Fibroblast of peridontal ligament (primary cell): Measurements from ENCODE around the gene RBM42.
"Not testable (repeated sequence)": the region's sequence is repeated elsewhere in the genome, so short reads cannot be mapped to it uniquely, and the experiment has no call there.

Source experiments
- DNase-seq: peaks from one replicate; pipeline ENCODE4 v3.0.0-alpha.2; 2010; ENCODE audit errors: extremely low read depth

The RBM42 gene, protein sequence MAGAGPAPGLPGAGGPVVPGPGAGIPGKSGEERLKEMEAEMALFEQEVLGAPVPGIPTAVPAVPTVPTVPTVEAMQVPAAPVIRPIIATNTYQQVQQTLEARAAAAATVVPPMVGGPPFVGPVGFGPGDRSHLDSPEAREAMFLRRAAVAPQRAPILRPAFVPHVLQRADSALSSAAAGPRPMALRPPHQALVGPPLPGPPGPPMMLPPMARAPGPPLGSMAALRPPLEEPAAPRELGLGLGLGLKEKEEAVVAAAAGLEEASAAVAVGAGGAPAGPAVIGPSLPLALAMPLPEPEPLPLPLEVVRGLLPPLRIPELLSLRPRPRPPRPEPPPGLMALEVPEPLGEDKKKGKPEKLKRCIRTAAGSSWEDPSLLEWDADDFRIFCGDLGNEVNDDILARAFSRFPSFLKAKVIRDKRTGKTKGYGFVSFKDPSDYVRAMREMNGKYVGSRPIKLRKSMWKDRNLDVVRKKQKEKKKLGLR

DNA sequence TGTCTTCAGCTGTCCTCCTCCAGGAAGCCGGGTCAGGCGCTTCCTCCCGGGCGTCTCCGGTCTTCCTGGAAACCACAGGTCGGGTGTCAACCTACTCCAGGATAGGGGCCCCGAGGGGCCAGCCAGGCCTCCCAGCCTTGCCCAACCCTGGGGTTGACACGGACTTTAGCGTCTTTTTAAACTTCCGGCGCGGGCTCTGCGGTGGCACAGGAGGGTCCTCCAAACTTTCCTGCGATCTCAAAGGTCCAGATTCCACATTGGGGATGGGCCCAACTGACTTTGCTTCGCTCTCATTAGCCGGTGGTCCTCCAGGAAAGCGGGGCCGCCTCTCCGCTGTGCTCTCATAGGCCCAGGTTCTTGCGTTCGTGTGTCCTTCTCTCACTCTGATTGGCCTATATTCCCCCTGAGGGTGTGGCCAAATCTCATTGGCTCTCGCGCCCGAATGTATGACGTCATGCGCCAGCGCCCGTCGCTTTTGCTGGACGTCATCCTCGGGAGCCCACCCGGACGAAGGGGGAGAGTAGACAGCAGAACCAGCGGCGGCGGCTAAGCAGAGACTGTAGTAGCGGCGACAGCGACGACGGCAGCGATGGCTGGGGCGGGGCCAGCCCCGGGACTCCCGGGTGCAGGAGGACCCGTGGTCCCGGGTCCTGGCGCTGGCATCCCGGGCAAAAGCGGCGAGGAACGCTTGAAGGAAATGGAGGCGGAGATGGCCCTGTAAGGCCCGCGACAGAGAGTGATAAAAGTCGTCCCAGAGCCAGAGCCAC, at the start of gene RBM42:
RBM42 (plus strand) TSS at position 472 of the 767 bp plus-strand sequence; CDS start at position 590, 118 bp downstream.
- DNase-seq = peak; percentile 99

DNA sequence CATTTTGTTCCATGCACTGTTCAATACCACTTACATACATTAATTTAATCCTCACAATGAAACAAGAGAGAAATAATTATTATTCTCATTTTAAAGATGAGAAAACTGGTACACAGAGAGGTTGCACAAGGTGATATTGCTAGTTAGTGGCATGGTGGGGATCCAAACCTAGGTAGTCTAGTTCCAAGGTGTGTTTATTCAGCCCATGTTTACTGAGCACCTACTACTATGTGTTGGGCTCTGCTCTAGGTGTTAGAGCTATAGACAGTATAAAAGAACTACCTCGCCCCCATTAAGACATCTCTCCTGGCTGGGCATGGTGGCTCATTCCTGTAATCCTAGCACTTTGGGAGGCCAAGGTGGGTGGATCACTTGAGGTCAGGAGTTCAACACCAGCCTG, 46.1 kb upstream of the RBM42 start:
- no peak for DNase-seq

DNA sequence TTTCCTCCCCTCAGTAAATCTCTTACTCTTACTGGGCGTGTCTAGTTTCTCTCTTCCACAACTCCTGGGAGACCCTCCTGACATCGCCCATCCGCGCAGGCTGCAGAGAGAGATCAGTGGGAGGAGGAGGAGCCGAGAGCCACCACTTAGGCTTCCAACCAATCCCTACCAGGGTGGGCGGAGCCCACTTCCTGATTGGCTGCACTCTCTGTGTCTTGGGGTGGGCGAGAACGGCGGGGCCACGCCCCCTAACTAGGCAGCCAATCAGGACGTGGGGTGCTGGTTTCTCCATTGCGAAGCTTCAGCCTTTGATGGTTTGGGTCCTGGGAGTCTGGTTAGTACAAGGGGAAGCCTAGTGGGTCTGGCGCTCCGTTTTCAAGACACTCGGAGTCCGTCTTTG, 43.0 kb upstream of the RBM42 start, which contains the start of gene PMIS2:
PMIS2 (plus strand) TSS at position 326 of the 400 bp plus-strand sequence. CDS start 87 bp downstream, outside the sequence.
- DNase-seq = no peak

DNA sequence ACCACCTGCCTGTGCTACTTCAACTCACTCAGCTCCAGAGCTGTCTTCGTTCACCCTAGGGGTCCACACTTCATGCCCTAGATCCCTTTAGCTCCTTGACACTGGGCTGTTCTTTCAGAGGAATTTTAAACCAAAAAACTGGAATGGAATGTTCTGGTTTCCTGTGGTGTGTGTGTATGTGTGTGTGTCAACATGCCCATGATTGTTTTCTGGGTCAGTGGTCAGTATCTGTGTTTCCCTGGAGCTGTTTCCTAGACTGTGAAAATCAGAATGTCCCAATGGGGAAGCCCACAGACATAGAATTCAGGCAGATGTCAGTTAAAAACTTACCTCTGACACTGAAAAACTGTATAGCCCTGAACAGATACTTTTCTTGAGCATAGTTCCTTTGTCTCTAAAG, 41.5 kb upstream of the RBM42 start:
- DNase-seq = no peak

DNA sequence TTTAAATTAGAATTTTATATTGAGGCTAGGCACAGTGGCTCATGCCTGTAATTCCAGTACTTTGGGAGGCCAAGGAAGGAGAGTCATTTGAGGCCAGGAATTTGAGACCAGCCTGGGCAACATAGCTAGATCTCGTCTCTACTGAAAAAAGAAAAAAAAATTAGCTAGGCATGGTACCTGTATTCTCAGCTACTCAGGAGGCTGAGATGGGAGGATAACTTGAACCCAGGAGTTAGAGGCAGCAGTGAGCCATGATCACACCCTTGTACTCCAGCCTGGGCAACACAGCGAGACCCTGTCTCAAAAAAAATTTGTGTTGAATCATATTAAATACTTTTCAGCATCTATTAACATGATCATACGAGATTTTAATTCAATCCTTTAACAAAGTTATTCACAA, 38.0 kb upstream of the RBM42 start:
- DNase-seq = no peak

DNA sequence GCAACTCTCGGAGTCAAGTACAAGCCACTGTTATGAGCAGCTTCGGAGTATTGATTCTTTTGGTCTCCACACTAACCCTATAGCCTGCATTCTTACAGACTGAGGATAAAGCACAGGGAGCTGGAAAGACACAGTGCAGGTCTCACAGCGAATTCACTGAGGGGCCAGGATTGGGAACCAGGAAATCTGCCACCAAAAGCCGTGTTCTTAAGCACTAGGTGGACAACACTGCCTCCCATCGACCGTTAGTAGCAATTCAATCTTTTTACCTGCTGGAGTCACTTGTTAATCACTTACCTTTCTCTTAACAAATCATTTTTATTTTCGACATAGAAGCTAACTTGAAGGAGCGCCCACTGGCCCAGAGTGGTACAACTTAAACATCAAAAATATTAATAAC, 36.6 kb upstream of the RBM42 start:
- DNase-seq = peak; percentile 56

DNA sequence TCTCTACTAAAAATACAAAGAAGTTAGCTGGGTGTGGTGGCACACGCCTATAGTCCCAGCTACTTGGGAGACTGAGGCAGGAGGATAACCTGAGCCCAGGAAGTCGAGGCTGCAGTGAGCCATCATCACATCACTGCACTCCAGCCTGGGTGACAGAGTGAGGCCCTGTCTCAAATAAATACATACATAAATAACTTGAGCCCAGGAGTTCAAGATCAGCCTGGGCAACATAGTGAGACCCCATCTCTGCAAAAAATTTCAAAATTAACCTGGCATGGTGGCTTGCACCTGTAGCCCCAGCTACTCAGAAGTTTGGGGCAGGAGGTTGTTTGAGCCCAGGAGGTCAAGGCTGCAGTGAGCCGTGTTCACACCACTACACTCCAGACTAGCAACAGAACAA, 33.8 kb upstream of the RBM42 start:
- DNase-seq = not testable (repeated sequence)

DNA sequence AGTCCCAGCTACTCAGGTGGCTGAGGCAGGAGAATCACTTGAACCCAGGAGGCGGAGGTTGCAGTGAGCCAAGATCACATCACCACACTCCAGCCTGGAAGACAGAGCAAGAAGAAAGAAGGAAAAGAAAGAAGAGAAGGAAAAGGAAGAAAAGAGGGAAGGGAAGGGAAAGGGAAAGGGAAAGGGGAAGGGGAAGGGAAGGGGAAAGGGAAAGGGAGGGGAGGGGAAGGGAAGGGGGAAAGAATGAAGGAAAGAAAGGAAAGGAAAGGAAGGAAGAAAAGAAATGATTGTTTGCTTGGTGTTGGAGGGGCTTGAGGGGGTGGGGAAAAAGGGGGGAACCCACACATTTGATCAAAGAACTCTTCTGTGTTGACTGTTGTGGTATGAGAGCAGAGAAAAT, 32.9 kb upstream of the RBM42 start:
- DNase-seq = no peak

DNA sequence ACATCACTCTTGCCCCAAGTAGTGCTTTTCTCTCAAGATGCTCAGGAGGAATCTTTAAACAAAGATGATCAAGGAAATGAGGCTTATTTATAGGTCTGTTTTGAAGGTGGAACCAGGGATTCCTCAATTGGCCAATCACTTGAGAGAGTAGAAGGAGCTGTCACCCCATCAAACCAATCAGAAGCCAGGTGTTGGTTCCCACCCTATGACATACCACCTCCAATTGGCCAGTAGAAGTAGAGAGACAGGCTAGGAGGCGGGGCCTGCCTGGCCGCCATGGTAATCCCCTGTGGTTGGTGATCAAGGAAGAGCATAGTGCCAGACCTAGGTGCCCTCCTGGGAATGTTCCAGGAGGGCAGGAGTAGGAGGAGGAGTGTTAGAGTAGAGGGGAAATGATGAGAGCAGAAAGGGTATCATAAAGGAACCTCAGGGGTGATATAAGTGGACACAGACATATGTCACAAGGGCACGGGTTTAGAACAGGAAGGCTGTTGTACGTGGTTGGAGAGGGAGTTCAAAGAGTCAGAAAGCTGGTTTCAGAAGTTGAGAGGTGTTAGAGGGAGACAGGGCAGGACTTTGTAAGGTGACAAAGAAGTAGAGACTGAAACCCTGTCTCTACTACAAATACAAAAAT, 32.4 kb upstream of the RBM42 start:
- DNase-seq = no peak

DNA sequence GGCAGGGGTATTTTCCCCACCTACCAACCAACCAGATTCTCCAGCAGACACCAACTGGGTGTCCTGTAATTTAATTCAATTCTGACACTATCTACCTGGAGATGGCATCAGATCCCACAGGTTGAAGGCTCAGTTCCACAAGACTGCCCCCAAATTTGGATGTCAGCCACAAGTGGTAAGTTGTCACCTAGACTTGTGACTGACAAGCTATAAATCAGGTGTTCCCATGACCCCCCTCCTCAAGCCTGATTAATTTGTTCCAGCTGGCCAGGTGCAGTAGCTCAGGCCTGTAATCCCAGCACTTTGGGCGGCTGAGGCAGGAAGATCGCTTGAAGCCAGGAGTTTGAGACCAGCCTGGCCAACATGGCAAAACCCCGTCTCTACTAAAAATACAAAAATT, 26.9 kb upstream of the RBM42 start:
- DNase-seq = no peak

DNA sequence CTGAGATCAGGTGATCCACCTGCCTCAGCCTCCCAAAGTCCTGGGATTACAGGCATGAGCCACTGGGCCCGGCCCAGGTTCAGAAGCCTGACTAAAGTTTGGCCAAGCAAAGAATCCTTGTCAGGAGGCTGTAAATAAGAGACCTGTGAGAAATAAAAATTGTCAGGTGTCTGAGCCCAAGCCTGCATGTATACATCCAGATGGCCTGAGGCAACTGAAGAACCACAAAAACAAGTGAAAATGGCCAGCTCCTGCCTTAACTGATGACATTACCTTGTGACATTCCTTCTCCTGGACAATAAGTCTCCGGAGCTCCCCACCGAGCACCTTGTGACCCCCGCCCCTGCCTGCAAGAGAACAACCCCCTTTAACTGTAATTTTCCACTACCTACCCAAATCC, 24.4 kb upstream of the RBM42 start:
- not testable (repeated sequence) for DNase-seq

DNA sequence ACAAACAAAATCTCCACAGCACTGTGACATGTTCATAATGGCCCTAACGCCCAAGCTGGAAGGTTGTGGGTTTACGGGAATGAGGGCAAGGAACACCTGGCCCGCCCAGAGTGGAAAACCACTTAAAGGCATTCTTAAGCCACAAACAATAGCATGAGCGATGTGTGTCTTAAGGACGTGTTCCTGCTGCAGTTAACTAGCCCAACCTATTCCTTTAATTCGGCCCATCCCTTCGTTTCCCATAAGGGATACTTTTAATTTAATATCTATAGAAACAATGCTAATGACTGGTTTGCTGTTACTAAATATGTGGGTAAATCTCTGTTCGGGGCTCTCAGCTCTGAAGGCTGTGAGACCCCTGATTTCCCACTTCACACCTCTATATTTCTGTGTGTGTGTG, 21.7 kb upstream of the RBM42 start:
- not testable (repeated sequence) for DNase-seq

DNA sequence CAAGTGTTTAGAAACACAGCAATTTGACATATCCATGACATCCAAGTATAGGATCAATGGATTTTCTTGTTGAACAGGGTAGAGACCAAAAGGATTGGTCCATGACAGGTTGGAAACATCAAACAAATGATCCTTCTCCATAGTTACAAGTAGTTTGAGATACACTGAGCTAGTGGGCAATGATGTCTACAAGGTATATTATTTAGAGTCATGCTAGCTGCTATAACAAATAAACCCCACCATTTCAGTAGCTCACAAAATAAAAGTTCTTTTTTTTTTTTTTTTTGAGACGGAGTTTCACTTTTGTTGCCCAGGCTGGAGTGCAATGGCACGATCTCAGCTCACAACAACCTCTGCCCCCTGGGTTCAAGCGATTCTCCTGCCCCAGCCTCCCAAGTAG, 21.2 kb upstream of the RBM42 start:
- DNase-seq = no peak

DNA sequence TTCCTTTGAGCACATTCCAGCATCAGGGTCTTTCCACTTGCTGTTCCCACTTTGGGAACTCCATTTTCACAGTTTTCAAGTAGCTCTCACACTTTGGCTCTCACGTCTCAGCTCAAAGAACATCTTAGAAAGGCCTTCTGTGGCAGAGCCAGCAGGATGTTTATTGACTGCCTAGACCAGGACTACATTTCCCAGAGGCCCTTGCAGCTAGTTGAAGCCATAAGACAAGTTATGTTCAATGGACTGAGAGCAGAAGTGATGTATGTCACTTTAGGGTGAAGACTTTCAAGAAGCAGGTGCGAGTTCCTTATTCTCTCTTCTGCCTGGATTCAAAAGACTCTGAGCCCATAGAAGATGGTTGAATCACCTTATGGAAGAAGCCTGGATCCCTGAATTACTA, 20.6 kb upstream of the RBM42 start:
- DNase-seq = no peak

DNA sequence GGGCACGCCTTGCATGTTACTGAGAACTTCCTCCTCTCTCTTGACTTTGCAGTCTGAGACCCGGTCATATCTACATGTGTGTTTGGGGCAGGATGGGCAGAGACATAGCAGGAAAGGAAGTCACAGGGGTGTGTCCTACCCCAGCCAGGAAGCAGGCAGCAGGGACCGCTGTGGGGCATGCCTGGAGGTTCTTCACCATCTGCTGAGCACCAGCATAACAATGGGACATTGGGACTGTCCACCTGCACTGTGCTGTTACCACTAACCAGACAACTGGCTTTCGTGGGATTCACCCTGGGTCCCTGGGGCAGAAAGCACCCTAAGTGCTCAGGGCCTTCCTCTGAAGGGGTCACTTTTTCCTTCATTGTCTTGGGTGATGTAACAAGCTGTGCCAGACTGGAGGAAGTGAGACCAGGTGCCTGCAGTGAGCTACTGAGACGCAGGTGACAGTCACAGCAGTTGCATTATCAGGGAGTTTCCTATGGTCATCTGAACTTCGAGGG, 18.9 kb upstream of the RBM42 start:
- DNase-seq = no peak

DNA sequence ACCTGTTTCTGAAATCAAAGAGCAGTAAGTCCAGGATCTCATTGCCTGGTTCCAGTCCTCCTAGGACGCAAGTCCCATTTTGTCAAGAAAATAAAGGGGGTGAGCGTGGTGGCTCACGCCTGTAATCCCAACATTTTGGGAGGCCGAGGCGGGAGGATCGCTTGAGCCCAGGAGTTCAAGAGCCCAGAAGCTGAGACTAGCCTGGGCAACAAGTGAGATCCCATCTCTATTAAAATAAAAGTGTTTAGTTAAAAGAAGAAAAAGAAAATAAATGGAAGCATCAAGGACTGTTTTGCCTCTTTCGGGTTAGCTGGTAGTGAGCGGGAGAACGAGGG, 16.6 kb upstream of the RBM42 start:
- no peak for DNase-seq

DNA sequence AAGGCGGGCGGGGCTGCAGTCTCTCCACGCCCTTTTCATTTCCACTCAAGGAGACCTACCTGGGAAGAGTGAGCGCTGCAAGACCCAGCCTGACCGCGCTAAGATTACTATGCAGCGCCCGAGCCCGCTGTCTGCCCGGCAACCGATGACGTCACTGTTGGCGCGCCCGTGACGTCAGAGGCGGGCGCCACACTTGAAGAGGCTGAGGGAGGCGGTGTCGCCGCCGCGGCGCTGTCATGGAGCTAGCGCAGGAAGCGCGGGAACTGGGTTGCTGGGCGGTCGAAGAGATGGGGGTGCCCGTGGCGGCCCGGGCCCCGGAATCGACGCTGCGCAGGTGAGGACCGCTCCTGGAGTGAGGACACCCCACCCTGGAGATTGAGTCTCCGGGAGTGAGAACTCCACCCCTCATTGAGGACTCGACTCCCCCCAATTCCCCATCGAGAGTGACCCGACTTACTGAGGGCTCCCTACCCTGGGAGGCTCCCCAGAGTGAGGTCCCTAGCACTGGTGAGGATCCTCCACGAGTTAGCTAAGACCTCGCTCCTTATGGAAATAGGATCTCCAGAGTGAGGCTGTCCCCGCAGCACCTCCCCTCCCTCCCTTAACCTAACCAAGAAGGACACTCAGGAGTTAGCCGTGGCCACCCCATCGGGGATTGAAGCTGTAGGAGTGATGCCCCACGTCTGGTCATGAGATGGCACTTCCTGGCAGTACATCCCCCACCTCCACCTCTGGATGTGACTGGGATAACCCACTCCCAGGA, 16.1 kb upstream of the RBM42 start, which contains the start of gene HAUS5:
HAUS5 (plus strand) TSS at position 177 of the 763 bp plus-strand sequence; CDS start at position 237, 60 bp downstream.
- peak; percentile 84 for DNase-seq

DNA sequence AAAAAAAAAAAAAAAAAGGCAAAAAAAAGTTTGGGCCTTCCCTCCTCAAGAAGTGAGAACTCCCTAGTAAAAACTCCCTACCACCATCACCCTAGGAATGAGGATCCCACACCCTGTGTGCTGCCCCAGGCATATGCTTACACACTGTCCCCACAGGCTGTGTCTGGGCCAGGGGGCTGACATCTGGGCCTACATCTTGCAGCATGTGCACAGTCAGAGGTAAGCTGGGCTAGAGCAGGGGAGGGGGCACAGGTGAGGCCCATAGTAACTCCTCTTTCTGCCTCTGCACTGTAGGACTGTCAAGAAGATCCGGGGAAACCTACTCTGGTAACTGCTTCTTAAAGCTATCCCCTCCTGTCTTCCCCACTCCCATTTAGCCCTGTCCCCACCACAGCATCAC, 15.3 kb upstream of the RBM42 start:
- no peak for DNase-seq

DNA sequence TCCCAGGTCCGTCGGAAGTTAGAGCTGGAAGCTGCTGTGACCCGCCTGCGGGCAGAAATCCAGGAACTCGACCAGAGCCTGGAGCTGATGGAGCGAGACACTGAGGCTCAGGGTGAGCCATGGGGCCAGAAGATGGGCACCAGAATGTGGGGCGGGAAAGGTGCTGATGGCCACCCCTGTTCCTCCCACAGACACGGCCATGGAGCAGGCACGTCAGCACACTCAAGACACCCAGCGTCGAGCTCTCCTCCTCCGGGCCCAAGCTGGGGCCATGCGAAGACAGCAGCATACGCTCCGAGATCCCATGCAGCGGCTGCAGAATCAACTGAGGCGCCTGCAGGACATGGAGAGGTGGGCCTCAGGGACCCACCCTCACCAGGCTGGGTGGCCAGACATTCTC, 13.8 kb upstream of the RBM42 start:
- DNase-seq = no peak

DNA sequence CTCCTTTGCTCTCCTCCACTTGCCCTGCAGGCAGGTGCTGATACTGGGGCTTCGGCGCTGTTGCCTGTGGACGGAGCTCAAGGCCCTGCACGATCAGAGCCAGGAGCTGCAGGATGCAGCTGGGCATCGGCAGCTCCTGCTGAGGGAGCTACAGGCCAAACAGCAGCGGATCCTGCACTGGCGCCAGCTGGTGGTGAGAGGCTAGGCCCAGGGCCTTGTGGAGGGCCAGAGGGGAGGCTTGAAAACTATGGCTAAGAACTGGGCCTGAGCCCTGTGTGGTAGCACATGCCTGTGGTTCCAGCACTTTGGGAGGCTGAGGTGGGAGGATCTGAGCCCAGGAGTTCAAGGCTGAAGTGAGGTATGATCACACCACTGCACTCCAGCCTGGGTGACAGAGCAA, 10.0 kb upstream of the RBM42 start:
- DNase-seq = no peak

DNA sequence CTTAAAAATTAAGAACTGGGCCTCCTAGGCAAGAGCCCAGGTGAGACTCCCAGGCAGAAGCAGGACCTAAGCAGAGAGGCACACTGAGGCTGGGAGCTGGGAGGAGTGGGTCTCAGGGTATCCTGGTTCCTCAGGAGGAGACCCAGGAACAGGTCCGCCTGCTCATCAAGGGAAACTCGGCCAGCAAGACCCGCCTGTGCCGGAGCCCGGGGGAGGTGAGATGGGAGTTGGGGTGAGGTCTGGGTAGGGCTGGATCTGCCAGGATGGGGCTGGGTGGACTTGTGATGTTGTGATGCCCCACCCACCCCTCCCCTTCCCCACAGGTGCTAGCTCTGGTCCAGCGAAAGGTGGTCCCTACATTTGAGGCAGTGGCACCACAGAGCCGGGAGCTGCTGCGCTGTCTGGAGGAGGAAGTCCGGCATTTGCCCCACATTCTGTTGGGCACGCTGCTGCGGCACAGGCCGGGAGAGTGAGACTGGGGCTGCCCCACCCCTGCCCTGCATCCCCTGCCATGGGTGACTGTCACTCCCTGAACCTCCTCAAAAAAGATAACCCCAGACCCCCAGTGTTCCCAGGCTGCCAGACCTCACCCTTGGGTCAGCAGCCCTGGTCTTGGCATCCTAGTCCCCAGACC, 9.4 kb upstream of the RBM42 start:
- no peak for DNase-seq
